HG03457 (cell line): ENCODE results near the gene CDH19.

Experiments used
- ATAC-seq: cut with Tn5 transposase; IDR thresholded peaks from one replicate; pipeline ENCODE4 v1.9.1; 2021; ENCODE audit warnings: moderate number of reproducible peaks; ENCODE audit not compliant: unreplicated experiment

CDH19 gene

GRCh38 chr18:66571845-66572244 lies 32.0 kb downstream of the CDH19 start:
- no peak for ATAC-seq

- ATAC-seq, result no peak
Measured at GRCh38 chr18:66566616-66567015, 37.3 kb downstream of the CDH19 start.

- no peak for ATAC-seq
Measured at GRCh38 chr18:66564236-66564635, 39.7 kb downstream of the CDH19 start.

GRCh38 chr18:66562279-66562678 lies 41.6 kb downstream of the CDH19 start:
- no peak for ATAC-seq

- ATAC-seq, result no peak
Measured at GRCh38 chr18:66560094-66560493, 43.8 kb downstream of the CDH19 start.

GRCh38 chr18:66558773-66559172 lies 45.1 kb downstream of the CDH19 start:
- no peak for ATAC-seq

- ATAC-seq, result no peak
Measured at GRCh38 chr18:66557091-66557490, 46.8 kb downstream of the CDH19 start.

GRCh38 chr18:66555585-66555984 lies 48.3 kb downstream of the CDH19 start:
- no peak for ATAC-seq

- ATAC-seq, result no peak
Measured at GRCh38 chr18:66553824-66554223, 50.1 kb downstream of the CDH19 start.

- ATAC-seq, result no peak
Measured at GRCh38 chr18:66550366-66550765, 53.5 kb downstream of the CDH19 start.

GRCh38 chr18:66548747-66549146 lies 55.1 kb downstream of the CDH19 start:
- no peak for ATAC-seq

GRCh38 chr18:66534110-66534509 lies 69.8 kb downstream of the CDH19 start:
- no peak for ATAC-seq

- no peak for ATAC-seq
Measured at GRCh38 chr18:66533693-66534092, 70.2 kb downstream of the CDH19 start.

GRCh38 chr18:66523219-66523991 lies 80.5 kb downstream of the CDH19 start:
- ATAC-seq, result no peak

- ATAC-seq, result no peak
Measured at GRCh38 chr18:66513996-66514395, 89.9 kb downstream of the CDH19 start.

GRCh38 chr18:66511792-66512191 lies 92.1 kb downstream of the CDH19 start:
- ATAC-seq, result no peak

- no peak for ATAC-seq
Measured at GRCh38 chr18:66511289-66511688, 92.6 kb downstream of the CDH19 start.

- ATAC-seq, result no peak
Measured at GRCh38 chr18:66510357-66511045, 93.4 kb downstream of the CDH19 start.

GRCh38 chr18:66508937-66509336 lies 95.0 kb downstream of the CDH19 start:
- ATAC-seq, result no peak

GRCh38 chr18:66506178-66506577 lies 97.7 kb downstream of the CDH19 start:
- ATAC-seq, result no peak

GRCh38 chr18:66497351-66497750 lies 106.5 kb downstream of the CDH19 start:
- ATAC-seq, result no peak

- ATAC-seq, result peak; percentile 69
Measured at GRCh38 chr18:66495844-66496243, 108.0 kb downstream of the CDH19 start.
